ENCODE results near the gene ROBO4.
A peak's percentile ranks its signal among the peaks of the same experiment; 100 is the strongest.

The ROBO4 gene

GRCh38 chr11:124840666-124841065, 57.0 kb downstream of the ROBO4 start:
- DNase-seq (ENCODE audit: low read depth): no peak

GRCh38 chr11:124839972-124840621, 57.6 kb downstream of the ROBO4 start:
- DNase-seq (ENCODE audit: low read depth): no peak

- no peak for DNase-seq (ENCODE audit: low read depth)
Measured at GRCh38 chr11:124839128-124839971, 58.3 kb downstream of the ROBO4 start.

DNA sequence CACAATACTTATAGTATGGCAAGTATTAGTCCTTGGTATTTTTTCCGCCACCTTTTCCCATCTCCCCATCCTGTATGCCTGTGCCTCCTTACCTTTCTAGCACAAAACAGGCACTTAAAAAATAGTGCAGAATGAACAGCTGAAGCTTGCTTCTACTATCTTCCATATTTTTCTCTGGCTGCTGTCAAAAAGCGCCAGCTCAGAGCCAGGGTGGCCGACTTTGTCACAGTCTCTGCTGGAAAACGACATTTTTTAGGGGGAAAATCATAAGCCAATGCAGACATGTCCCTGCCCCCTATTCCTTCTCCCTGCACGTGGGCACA, 58.9 kb downstream of the ROBO4 start:
- no peak for DNase-seq (ENCODE audit: low read depth)

- DNase-seq (ENCODE audit: low read depth): peak; percentile 57
Measured at GRCh38 chr11:124837491-124837856, 60.2 kb downstream of the ROBO4 start.

DNA sequence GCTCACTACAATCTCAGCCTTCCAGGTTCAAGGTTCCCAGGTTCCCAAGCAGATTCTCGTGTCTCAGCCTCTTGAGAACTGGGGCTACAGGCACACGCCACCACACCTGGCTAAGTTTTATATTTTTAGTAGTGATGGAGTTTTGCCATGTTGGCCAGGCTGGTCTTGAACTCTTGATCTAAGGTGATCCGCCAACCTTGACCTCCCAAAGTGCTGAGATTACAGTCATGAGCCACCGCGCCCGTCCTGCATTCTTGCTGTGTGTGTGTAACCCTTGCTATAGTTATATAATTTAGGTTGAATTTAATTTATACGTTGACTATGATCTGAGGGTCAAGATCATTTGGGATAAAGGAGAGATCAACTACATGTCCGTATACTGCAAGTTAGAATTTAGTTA, 61.7 kb downstream of the ROBO4 start:
- DNase-seq (ENCODE audit: low read depth): no peak

DNA sequence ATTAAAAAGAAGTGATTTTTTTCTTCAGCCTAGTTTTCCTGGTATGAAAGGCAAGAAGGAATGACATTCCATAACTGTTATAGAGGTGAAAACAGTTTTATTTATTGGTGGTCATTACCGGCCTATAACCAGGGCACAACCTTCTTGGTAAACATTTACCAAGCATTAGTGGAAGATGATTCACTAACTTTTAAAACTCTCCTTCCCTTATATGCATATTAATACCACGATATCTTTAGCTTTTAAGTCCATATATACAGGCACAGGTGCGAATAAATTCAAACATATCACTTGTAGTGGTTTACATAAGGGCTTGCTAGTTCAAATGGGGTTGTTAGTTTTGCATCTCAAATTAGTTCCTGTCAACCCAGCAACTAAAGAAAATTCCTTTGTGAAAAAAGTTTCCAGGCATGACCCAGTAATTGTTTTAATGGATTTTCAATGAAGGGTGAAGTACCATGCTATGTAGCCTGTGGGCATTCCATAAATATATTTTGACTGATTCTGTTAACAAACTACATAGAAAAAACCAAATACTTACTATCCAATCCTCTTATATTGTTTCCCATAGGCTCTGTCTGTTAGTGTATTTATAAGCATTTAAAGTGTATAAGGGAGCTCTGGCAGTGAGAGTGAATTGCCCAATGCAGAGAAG, 63.0 kb downstream of the ROBO4 start:
- no peak for DNase-seq (ENCODE audit: low read depth)
